ENCODE data around the gene SH3GL2.

The SH3GL2 gene

DNA sequence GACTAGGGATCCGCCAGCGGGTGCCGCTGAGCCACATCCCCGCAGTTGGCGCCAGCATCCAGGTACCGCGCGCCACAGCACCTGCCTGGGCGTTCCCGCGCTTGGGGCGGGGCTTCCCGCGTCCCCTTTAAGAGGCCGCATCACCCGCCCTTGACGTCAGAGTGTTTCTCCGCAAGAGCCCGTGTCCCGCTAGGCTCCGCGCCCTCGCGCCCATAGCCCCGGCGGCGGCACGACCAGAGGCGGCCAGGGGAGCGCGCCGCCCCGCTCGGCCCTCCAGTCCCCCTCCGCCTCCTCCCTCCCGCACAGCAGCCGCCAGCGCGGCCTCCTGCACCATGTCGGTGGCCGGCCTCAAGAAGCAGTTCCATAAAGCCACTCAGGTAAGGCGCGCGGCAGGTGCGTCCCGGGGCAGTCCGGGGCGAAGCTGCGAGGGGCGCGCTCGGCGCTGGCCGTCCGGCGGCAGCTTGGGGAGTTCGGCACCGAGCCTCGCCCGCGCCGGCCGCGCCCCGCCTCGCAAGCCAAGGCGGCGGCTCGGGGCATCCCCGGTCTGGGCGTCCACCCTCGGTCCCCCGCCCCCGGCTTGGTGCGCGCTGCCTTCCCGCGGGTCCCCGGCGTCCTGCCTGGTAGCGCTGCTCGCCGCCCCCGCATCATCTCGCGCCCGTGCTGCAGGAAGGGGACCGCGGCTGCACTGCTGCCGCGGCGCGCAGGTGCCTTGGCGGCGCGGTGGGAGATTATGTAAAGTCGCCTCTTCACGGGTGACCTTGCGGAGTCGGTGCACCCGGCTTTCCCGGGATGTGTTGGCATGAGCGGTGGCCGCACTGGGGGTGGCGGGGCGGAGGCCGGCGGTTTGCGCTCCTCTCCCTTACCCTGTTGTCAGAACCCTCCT lies at the start of gene SH3GL2:
Gene SH3GL2 (plus strand): TSS at position 156 of the 883 bp plus-strand sequence.
- DNase-seq: no peak

DNA sequence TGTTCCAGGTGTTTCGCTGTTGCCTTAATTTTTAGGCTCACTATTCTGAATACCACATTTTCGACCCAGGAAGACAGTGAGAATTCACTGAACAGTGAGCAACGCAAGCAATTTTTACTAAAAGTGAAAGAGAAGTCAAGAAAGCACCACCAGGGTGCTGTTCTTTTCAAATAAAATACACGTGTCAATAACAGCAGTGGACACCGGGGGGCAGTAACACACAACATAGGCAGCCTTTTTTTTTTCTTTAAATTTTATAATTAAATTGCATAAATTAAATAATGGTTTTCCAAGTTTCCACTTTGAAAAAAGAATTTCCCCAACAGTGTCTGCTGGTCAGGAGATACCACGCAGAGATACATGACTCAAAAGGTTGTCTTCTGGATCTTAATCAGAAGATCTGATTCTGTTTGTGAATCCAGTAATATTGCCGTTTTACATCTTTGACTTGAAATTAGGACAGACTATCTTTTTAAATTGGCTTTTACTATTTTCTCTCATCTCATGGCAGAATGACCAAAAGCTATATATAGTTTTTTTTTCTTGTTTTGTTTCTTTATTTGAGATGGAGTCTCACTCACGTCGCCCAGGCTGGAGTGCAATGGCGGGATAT lies 47.1 kb upstream of the SH3GL2 start:
- DNase-seq: no peak

DNA sequence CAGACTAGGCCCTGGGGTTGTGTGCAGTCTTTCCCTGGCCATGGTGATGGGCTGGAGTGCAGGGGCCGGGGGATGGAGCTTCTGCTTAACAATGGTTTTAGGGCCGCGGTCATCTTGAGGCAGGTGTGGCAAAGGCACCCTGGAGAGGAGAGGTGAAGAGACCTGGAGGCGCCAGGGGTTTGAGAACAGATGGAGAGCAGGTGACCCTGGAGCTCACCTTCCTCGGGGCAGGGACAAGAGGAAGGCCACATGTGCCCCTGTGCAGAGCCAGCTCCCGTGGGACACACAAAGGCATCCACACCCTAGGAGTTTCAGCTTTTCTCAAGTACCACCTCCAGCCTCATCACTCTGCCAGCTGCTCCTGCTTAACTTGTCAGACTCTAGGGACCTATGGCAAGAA lies 46.4 kb upstream of the SH3GL2 start:
- no peak for DNase-seq

- DNase-seq: no peak
Measured at GRCh38 chr9:17535176-17535575, 43.7 kb upstream of the SH3GL2 start.

GRCh38 chr9:17536027-17536426 lies 42.8 kb upstream of the SH3GL2 start:
- no peak for DNase-seq

DNA sequence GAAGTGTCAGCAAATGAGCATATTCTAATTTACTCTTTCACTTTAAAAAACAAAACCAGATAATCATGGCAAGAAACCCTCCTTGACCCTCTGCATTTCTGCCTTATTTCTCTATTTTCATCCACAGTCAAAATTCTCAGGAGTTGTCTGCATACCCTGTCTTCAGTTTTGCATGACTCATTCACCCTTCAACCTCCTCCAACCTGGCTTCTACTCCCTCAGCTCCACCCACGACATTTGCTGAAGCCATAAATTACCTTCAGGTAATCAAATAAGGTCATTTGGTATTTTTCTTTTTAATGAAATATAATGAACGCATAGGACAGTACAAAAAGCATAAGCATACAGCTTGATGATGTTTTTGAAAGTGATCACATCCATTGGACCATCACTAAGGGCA lies 27.8 kb upstream of the SH3GL2 start:
- DNase-seq: no peak

GRCh38 chr9:17555362-17556054 lies 23.4 kb upstream of the SH3GL2 start:
- no peak for DNase-seq

GRCh38 chr9:17556255-17556654 lies 22.6 kb upstream of the SH3GL2 start:
- no peak for DNase-seq

DNA sequence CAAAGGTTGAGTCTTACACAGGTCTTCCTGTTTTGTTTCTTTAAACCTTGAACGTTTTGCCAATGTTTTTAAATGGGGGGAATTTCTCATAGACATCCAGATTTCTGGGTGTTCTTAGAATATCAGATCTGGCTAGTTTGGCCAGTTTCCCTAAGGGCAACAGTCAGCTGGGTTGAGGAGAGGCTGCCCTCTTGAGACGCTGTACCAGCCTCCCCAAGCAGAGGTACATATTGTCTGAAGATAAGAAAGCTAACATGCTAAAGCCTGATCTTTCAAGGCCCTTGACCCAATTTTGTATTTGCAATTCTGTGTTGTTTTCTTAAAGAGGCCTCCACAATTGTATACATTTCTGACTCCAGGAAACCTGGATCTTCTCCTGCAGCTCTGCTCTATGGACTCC lies 21.9 kb upstream of the SH3GL2 start:
- DNase-seq: no peak

DNA sequence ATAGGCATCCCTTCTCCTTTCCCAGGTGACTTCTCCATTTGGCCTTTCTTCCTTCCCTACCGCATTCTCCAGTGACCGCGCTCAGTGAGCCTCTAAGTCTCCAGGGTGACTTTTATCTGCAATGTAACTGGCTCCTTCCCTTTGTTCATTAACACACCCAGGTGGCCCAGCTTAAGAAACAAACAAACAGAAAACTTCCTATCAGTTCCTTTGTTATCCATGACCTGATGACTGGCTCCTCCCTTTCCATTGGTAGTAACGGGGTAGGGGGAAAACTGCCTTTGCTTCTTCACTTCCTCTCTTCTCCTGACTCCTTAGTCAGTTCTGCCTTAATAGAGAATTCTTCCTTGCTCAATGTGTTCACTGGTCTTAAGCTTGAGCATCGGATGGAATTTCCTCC lies 7.0 kb upstream of the SH3GL2 start:
- DNase-seq: no peak

- no peak for DNase-seq
Measured at GRCh38 chr9:17574342-17574741, 4.5 kb upstream of the SH3GL2 start.

- DNase-seq: no peak
Measured at GRCh38 chr9:17578577-17578910, 322 bp upstream of the SH3GL2 start.

DNA sequence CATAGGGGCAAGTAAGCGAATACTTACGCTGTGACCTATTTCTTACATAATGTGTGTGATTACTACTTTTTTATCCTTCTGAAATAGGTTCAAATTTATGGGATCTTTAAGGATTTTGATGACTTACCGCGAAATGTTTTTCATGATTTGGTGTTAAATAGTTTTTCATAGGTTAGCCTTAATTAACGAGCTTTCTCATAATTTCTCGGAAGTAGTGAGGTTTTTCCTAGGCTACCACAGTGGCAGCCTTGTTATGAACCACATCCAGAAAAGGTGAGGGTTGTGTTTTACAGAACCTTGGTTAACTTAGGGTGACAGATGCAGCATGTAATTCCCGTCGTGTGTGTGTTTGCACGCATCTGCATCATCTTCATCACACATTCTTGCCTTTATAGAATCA lies 1.3 kb downstream of the SH3GL2 start:
- DNase-seq: no peak

- no peak for DNase-seq
Measured at GRCh38 chr9:17587113-17587512, 8.2 kb downstream of the SH3GL2 start.

DNA sequence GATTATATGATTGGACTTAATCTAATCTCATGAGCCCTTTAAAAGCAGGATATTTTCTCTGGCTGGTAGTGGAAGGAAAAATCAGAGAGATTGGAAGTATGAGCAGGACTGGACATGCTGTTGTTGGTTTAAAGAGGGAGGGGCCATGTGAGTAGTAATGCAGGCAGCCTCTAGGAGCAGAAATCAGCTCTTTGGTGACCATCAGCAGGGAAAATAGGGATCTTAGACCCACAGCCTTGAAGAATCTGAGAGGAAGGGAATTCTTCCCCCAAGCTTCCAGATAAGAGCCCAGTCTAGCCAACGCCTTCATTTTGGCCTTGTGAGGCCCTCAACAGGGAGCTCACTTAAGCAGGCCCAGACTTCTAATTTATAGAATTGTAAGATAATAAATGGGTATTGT lies 9.5 kb downstream of the SH3GL2 start:
- no peak for DNase-seq

- no peak for DNase-seq
Measured at GRCh38 chr9:17588941-17589340, 10.1 kb downstream of the SH3GL2 start.

- no peak for DNase-seq
Measured at GRCh38 chr9:17589771-17590170, 10.9 kb downstream of the SH3GL2 start.

- no peak for DNase-seq
Measured at GRCh38 chr9:17594961-17595360, 16.1 kb downstream of the SH3GL2 start.

GRCh38 chr9:17597977-17598376 lies 19.1 kb downstream of the SH3GL2 start:
- no peak for DNase-seq

DNA sequence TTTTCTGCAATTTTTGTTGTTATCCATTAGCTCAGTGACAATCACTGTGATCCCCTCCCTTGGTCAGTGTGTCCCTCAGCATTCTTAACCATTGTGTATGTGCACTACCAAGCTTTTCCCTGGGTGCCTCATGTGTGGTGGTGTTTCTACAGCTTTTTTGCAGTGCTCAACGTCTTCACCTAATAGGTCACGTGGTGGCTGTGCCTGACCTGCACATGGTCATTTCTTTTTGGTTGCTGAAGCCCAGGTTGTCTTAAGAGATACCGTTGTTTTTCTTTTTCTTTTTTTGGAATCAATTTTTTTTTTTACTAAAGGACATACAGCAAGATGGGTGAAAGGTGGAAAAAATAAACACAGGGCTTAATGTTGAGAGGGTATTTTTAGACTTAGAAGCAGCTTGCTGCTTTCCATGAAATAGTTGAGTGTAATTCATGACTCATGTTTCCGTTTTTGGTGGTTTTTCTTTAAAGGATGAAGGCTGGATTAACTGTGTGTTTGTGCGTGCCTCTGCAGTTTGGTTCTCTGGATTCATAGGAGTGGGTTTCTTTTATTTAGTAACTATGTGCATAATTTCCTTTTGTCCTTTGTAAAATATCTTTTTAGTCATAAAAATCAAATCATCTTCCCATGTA lies 22.2 kb downstream of the SH3GL2 start:
- DNase-seq: no peak

GRCh38 chr9:17604556-17604955 lies 25.7 kb downstream of the SH3GL2 start:
- DNase-seq: no peak

GRCh38 chr9:17609312-17610005 lies 30.6 kb downstream of the SH3GL2 start:
- no peak for DNase-seq

GRCh38 chr9:17611342-17611741 lies 32.5 kb downstream of the SH3GL2 start:
- DNase-seq: no peak
